OCI-LY7 (cell line): ENCODE data around the gene CDR2L. TPM values are rescaled to one million over a fixed set of nuclear protein-coding genes. Genes with fewer than 3 reads are reported as not detected.
A peak's percentile ranks its signal among the peaks of the same experiment; 100 is the strongest.

ENCODE experiments used
- BruUV-seq: library from RNA; stranded (reverse); fragments of 400-500 nt; replicated peaks from 2 replicates; lab custom pipeline; 2021; lab: Mats Ljungman, UMichigan
- CTCF ChIA-PET: fragments of 300-600 bp; sonication (Branson Sonifier 250); formaldehyde crosslinking; loops from one replicate; lab custom pipeline; 2022; ENCODE audit warnings: antibody characterized with exemption; ENCODE audit not compliant: unreplicated experiment; lab: Charles Lee
- POLR2A ChIA-PET: fragments of 300-600 bp; sonication (Branson Sonifier 250); formaldehyde crosslinking; loops from one replicate; lab custom pipeline; 2022; ENCODE audit warnings: antibody characterized with exemption; lab: Charles Lee
- DNase-seq: peaks from one replicate; pipeline ENCODE4 v3.0.0-alpha.2; 2015; ENCODE audit warnings: low spot score
- H2AFZ ChIP-seq: fragments of 200-600 bp; sonication (generic), shearing (Covaris generic); 2 replicates; pipeline ENCODE4 v1.6.1; 2014; ENCODE audit warnings: mild to moderate bottlenecking, antibody characterized with exemption, low read length, moderate library complexity
- H3K27ac ChIP-seq: fragments of 200-600 bp; sonication (generic); 2 replicates; pipeline ENCODE4 v1.5.1; 2014; ENCODE audit warnings: mixed run types, low read depth, mild to moderate bottlenecking, moderate library complexity, low read length, inconsistent platforms; ENCODE audit not compliant: poor library complexity, severe bottlenecking
- H3K36me3 ChIP-seq: fragments of 200-600 bp; sonication (generic); 2 replicates; pipeline ENCODE4 v1.6.1; 2014; ENCODE audit warnings: mild to moderate bottlenecking, antibody characterized with exemption, low read length, moderate library complexity, mixed read lengths; ENCODE audit not compliant: insufficient read depth
- H3K4me1 ChIP-seq: fragments of 200-600 bp; sonication (generic); 2 replicates; pipeline ENCODE4 v1.5.1; 2014; ENCODE audit warnings: mild to moderate bottlenecking, low read length; ENCODE audit not compliant: insufficient read depth, poor library complexity, severe bottlenecking
- H3K4me2 ChIP-seq: fragments of 200-600 bp; sonication (generic); 2 replicates; pipeline ENCODE4 v1.6.1; 2014; ENCODE audit warnings: mild to moderate bottlenecking, low read length
- H3K4me3 ChIP-seq: fragments of 200-600 bp; sonication (generic); 2 replicates; pipeline ENCODE4 v1.5.1; 2014; ENCODE audit warnings: mild to moderate bottlenecking, low read depth, low read length; ENCODE audit not compliant: poor library complexity, severe bottlenecking
- H3K79me2 ChIP-seq: fragments of 200-600 bp; sonication (generic); 2 replicates; pipeline ENCODE4 v1.6.1; 2016; ENCODE audit warnings: low read depth, mild to moderate bottlenecking, low read length, moderate library complexity, mixed read lengths; ENCODE audit not compliant: insufficient read depth
- H3K9me2 ChIP-seq: fragments of 200-600 bp; sonication (generic); 2 replicates; pipeline ENCODE4 v1.6.1; 2016; ENCODE audit warnings: mild to moderate bottlenecking, low read length, mixed read lengths; ENCODE audit not compliant: insufficient read depth
- H3K9me3 ChIP-seq: fragments of 200-600 bp; sonication (generic); 2 replicates; pipeline ENCODE4 v1.6.1; 2014; ENCODE audit warnings: mild to moderate bottlenecking, mixed run types, low read length, mixed read lengths
- H4K20me1 ChIP-seq: fragments of 200-600 bp; sonication (generic); 2 replicates; pipeline ENCODE4 v1.6.1; 2014; ENCODE audit warnings: mild to moderate bottlenecking, antibody characterized with exemption, low read length, moderate library complexity, mixed read lengths; ENCODE audit not compliant: insufficient read depth
- CTCF ChIP-seq: fragments of 200-600 bp; sonication (generic); conservative IDR thresholded peaks from 2 replicates; pipeline ENCODE4 v1.5.1; 2014; ENCODE audit warnings: mild to moderate bottlenecking, antibody characterized with exemption, low read length, moderate library complexity, mixed read lengths
- EZH2phosphoT487 ChIP-seq: fragments of 200-600 bp; sonication (generic); IDR thresholded peaks from 2 replicates; pipeline ENCODE4 v1.6.1; 2018; ENCODE audit warnings: low read depth, borderline replicate concordance, mild to moderate bottlenecking, mixed run types, antibody characterized with exemption, low read length, moderate library complexity, mixed read lengths
- intact Hi-C: fragments of 100-400 bp; cut with micrococcal nuclease; formaldehyde crosslinking; loops from one replicate; pipeline ENCODE4 v1.10.0; 2022; ENCODE audit not compliant: unreplicated experiment
- total RNA-seq, 2 experiments: library from RNA; depleted of rRNA in 1 of 2; stranded (reverse); fragments of >200 nt in 1 of 2; shearing (Covaris generic) in 1 of 2; gene quantifications; 2 replicates each; pipeline ENCODE4 v1.2.3, GENCODE V29; 2014 to 2022

CDR2L gene
- total RNA-seq, 2 experiments from 2014 or later, result 0.49 to 0.79 TPM

- H3K36me3 ChIP-seq, result peaks cover 45% of the 10 kb centered on the region
- peaks cover 4% of the 10 kb centered on the region; the same call in 1 of the 2 replicates for H4K20me1 ChIP-seq
- no peak overlapping the region for H2AFZ ChIP-seq
- H3K9me2 ChIP-seq, result no peaks in the 10 kb centered on the region
- ChIA-PET CTCF (interaction anchor here (1.0 to 1.1 kb wide), 3 partner anchors 12 to 88 kb away, joined by 3 to 5 read pairs (median 3); no protein-coding TSS in a partner anchor), POLR2A (interaction anchor here (0.6 to 3.6 kb wide), 7 partner anchors 9 to 52 kb away, joined by 3 to 27 read pairs (median 4); partner anchors contain the start of gene MRPL58)
- peaks cover 23% of the 10 kb centered on the region for H3K79me2 ChIP-seq
- H3K4me1 ChIP-seq, result peaks cover 14% of the 10 kb centered on the region
- H3K4me3 ChIP-seq, result no peak overlapping the region
- intact Hi-C loops, result loop anchor here (10.0 kb wide), 1 partner anchor 366 kb away; no protein-coding TSS in a partner anchor
- H3K4me2 ChIP-seq, result peak overlapping the region; percentile 99
- no peaks in the 10 kb centered on the region for H3K9me3 ChIP-seq
- DNase-seq, result no peak
- BruUV-seq, result no TSS peak
- no peak overlapping the region for H3K27ac ChIP-seq
- TF ChIP-seq EZH2phosphoT487 (no peak), CTCF (no peak)
Observed at GRCh38 chr17:75049057-75049456, 61.6 kb downstream of the CDR2L start.

GRCh38 chr17:75049706-75050105 is 62.3 kb downstream of the CDR2L start:
- ChIA-PET POLR2A (interaction anchor here (0.6 to 1.8 kb wide), 3 partner anchors 11 to 179 kb away, joined by 3 to 6 read pairs (median 3); no protein-coding TSS in a partner anchor), CTCF (no interaction called here)
- no peak overlapping the region for H2AFZ ChIP-seq
- H3K36me3 ChIP-seq, result peaks cover 51% of the 10 kb centered on the region
- intact Hi-C loops, result loop anchor here (10.0 kb wide), 1 partner anchor 365 kb away; no protein-coding TSS in a partner anchor
- no peaks in the 10 kb centered on the region for H3K9me3 ChIP-seq
- no peak for DNase-seq
- H3K79me2 ChIP-seq, result peaks cover 23% of the 10 kb centered on the region
- no TSS peak for BruUV-seq
- H4K20me1 ChIP-seq, result peaks cover 4% of the 10 kb centered on the region; the same call in 1 of the 2 replicates
- no peak overlapping the region for H3K27ac ChIP-seq
- peaks cover 14% of the 10 kb centered on the region for H3K4me1 ChIP-seq
- no peaks in the 10 kb centered on the region for H3K9me2 ChIP-seq
- no peak overlapping the region for H3K4me2 ChIP-seq
- H3K4me3 ChIP-seq, result no peak overlapping the region
- TF ChIP-seq EZH2phosphoT487 (no peak), CTCF (no peak)

GRCh38 chr17:75051941-75052340 is 64.5 kb downstream of the CDR2L start:
- CTCF ChIA-PET, result no interaction called here
- Histone ChIP-seq H3K27ac (no peak overlapping the region), H3K4me2 (no peak overlapping the region), H2AFZ (no peak overlapping the region), H4K20me1 (peaks cover 4% of the 10 kb centered on the region; the same call in 1 of the 2 replicates), H3K79me2 (peaks cover 13% of the 10 kb centered on the region), H3K9me3 (no peaks in the 10 kb centered on the region), H3K4me3 (no peak overlapping the region), H3K36me3 (peaks cover 72% of the 10 kb centered on the region), H3K9me2 (no peaks in the 10 kb centered on the region), H3K4me1 (peaks cover 14% of the 10 kb centered on the region)
- intact Hi-C loops, result no loop called here
- no TSS peak for BruUV-seq
- POLR2A ChIA-PET, result interaction anchor here (0.9 kb wide), 1 partner anchor 39 kb away, joined by 3 read pairs; no protein-coding TSS in a partner anchor
- TF ChIP-seq EZH2phosphoT487 (no peak), CTCF (no peak)
- no peak for DNase-seq
